ENCODE results near the gene TYROBP. TPM values are rescaled to one million over a fixed set of nuclear protein-coding genes. Genes with fewer than 3 reads are reported as not detected.
A peak's percentile ranks its signal among the peaks of the same experiment; 100 is the strongest.

TYROBP gene
- total and polyA plus RNA-seq, 4 donors = 26.8 to 89.6 (median 40.7) TPM

- Histone ChIP-seq H3K4me3 (ENCODE audit: low read depth in 1 of 3, low read length in 3 of 3) (no peak overlapping the region), H3K27ac (ENCODE audit: low read depth in 1 of 2, low read length in 2 of 2) (no peak overlapping the region), H3K27me3 (ENCODE audit: control insufficient read depth in 4 of 4, insufficient read depth in 4 of 4, low read length in 3 of 4) (no peaks in the 10 kb centered on the region), H3K9ac (ENCODE audit: low read depth in 1 of 2, low read length in 2 of 2) (no peak overlapping the region), H3K9me3 (ENCODE audit: control insufficient read depth in 4 of 4, low read length in 3 of 4) (no peaks in the 10 kb centered on the region), H3K36me3 (ENCODE audit: control insufficient read depth in 4 of 4, insufficient read depth in 3 of 4, low read depth in 1 of 4, low read length in 3 of 4) (no peaks in the 10 kb centered on the region), H3K4me1 (ENCODE audit: control insufficient read depth in 4 of 4, insufficient read depth in 4 of 4, low read length in 3 of 4) (peaks cover 0 to 2% (median 0%) of the 10 kb centered on the region in 4 donors)
- no peak for DNase-seq (ENCODE audit: low spot score)
- 24% methylated on average over 8 of the region's 8 CpGs for WGBS
- TF ChIP-seq REST (IDR thresholded peaks at IDR 0.05) (peak; percentile 88), HNF4A (conservative IDR thresholded peaks at IDR 0.05) (no peak), RAD21 (IDR thresholded peaks at IDR 0.05) (peak; percentile 88 to 89), GABPA (IDR thresholded peaks at IDR 0.05 in 1 of 2, conservative IDR thresholded peaks at IDR 0.05 in 1 of 2) (no peak), CTCF (IDR thresholded peaks at IDR 0.05; ENCODE audit: low read depth, low read length, missing input control) (peak; percentile 61)
Measured at GRCh38 chr19:35882114-35882832, 25.8 kb downstream of the TYROBP start.

GRCh38 chr19:35879770-35880317 lies 28.3 kb downstream of the TYROBP start:
- TF ChIP-seq RXRA (IDR thresholded peaks at IDR 0.05) (no peak), ZBTB33 (IDR thresholded peaks at IDR 0.05) (no peak), SP1 (IDR thresholded peaks at IDR 0.05) (no peak), FOXA1 (IDR thresholded peaks at IDR 0.05) (no peak), HNF4G (IDR thresholded peaks at IDR 0.05) (no peak), TAF1 (conservative IDR thresholded peaks at IDR 0.05) (no peak), MAX (IDR thresholded peaks at IDR 0.05) (no peak), ATF3 (IDR thresholded peaks at IDR 0.05) (no peak), HNF4A (conservative IDR thresholded peaks at IDR 0.05) (no peak), RAD21 (IDR thresholded peaks at IDR 0.05) (peak in 1 of 2 donors; percentile 40), GABPA (IDR thresholded peaks at IDR 0.05 in 1 of 2, conservative IDR thresholded peaks at IDR 0.05 in 1 of 2) (no peak), EGR1 (IDR thresholded peaks at IDR 0.05; ENCODE audit: low read depth in 2 of 2) (no peak), REST (IDR thresholded peaks at IDR 0.05) (peak; percentile 100), JUND (IDR thresholded peaks at IDR 0.05) (no peak)
- Histone ChIP-seq H3K9me3 (ENCODE audit: control insufficient read depth in 4 of 4, low read length in 3 of 4) (no peaks in the 10 kb centered on the region), H3K27ac (ENCODE audit: low read depth in 1 of 2, low read length in 2 of 2) (no peak overlapping the region), H3K4me1 (ENCODE audit: control insufficient read depth in 4 of 4, insufficient read depth in 4 of 4, low read length in 3 of 4) (peaks cover 0 to 2% (median 0%) of the 10 kb centered on the region in 4 donors), H3K27me3 (ENCODE audit: control insufficient read depth in 4 of 4, insufficient read depth in 4 of 4, low read length in 3 of 4) (no peaks in the 10 kb centered on the region), H3K9ac (ENCODE audit: low read depth in 1 of 2, low read length in 2 of 2) (no peak overlapping the region), H3K4me3 (ENCODE audit: low read depth in 1 of 3, low read length in 3 of 3) (no peak overlapping the region), H3K36me3 (ENCODE audit: control insufficient read depth in 4 of 4, insufficient read depth in 3 of 4, low read depth in 1 of 4, low read length in 3 of 4) (no peaks in the 10 kb centered on the region)
- DNase-seq (ENCODE audit: low spot score) = peak; percentile 84
- 4% methylated on average over 28 of the region's 28 CpGs for WGBS
